ENCODE measurements around the gene RSRC1.
"Not testable (repeated sequence)": the region's sequence is repeated elsewhere in the genome, so short reads cannot be mapped to it uniquely, and the experiment has no call there.

RSRC1 gene

GRCh38 chr3:158509891-158510290 is 400.0 kb downstream of the RSRC1 start:
- no peak for DNase-seq
- peaks cover 4 to 7% of the 10 kb centered on the region in 2 donors for H3K9me3 Mint-ChIP-seq
- no peak overlapping the region for H3K4me3 Mint-ChIP-seq
- H3K27ac Mint-ChIP-seq: no peak overlapping the region
- H3K36me3 Mint-ChIP-seq (ENCODE audit: insufficient read depth): no peaks in the 10 kb centered on the region
- no peaks in the 10 kb centered on the region for H3K27me3 Mint-ChIP-seq
- no peak for ATAC-seq (replicated peaks)
- peaks cover 0 to 7% of the 10 kb centered on the region in 2 donors for H3K4me1 Mint-ChIP-seq (ENCODE audit: low read depth in 2 of 2)

GRCh38 chr3:158516729-158517128 is 406.8 kb downstream of the RSRC1 start:
- H3K4me1 Mint-ChIP-seq (ENCODE audit: low read depth in 2 of 2); ATAC-seq (replicated peaks); H3K4me3 Mint-ChIP-seq: not testable (repeated sequence)

DNA sequence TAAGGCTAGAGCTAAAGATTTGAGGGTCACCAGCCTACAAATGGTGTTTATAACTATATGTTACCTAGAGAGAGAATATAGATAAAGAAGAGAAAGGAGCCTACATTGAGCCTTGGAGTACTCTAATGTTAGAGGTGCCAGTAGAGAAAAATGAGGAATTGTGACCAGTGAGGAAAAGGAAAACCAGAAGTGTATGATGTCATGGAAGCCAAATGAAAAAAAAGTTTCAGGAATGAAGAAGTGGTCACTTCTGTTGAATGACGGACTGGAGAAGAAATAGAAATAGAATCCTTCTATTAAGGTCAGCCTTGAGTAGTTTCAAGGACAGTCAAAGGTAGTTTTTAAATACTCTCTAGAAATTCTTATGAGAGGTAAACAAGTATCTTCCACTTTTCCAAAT is 409.9 kb downstream of the RSRC1 start:
- Mint-ChIP-seq H3K27ac (no peak overlapping the region), H3K4me1 (ENCODE audit: low read depth in 2 of 2) (no peaks in the 10 kb centered on the region), H3K4me3 (no peak overlapping the region), H3K36me3 (ENCODE audit: insufficient read depth) (no peaks in the 10 kb centered on the region), H3K27me3 (no peaks in the 10 kb centered on the region), H3K9me3 (no peaks in the 10 kb centered on the region)
- no peak for ATAC-seq (replicated peaks)
- DNase-seq: no peak

More at GRCh38 chr3:158516729-158517128, 406.8 kb downstream of the RSRC1 start:
- H3K36me3 Mint-ChIP-seq (ENCODE audit: insufficient read depth); H3K9me3 Mint-ChIP-seq; H3K27me3 Mint-ChIP-seq; H3K27ac Mint-ChIP-seq; DNase-seq: not testable (repeated sequence)

- DNase-seq: no peak
- no peak overlapping the region for H3K27ac Mint-ChIP-seq
- H3K4me1 Mint-ChIP-seq (ENCODE audit: low read depth in 2 of 2): no peaks in the 10 kb centered on the region
Observed at GRCh38 chr3:158520433-158520832, 410.5 kb downstream of the RSRC1 start.

DNA sequence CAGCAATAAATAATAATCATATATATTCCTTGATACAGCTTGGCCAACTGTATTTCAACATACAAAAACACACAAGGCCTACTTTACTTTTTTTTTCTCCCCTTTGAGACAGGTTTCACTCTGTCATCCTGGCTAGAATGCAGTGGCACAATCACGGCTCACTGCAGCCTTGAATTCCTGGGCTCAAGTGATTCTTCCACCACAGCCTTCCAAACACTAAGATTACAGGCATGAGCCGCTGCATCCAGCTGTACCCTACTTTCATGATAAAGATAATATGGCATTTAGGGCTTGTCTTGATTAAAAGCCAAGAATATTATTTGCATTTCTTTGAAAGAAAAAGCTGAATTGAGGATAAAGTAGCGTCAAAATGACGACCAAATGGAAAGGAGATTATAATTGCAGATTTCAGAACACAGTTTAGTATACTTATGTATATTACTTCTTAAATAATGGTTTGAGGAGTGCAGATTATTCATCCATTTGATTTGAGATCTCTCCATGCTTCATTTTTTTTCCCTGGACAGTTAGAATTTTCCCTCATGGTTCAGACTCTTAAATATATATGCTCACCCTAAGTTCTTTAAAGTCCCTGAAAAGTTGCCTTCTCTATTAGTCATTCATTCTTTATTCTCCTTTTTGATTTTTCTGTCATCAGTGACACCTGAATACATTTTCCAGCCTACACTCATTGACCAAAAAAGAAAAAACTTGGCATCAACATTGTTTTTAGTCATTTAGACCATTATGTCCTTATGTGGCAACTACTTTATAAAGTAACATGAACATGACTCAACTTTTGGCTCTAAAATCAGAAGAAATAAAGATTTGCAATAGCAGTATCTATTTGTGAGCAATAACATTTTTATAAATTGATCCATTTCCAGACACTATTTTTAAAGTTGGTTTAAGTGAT is 412.6 kb downstream of the RSRC1 start:
- Mint-ChIP-seq H3K9me3 (no peaks in the 10 kb centered on the region), H3K4me3 (no peak overlapping the region), H3K36me3 (ENCODE audit: insufficient read depth) (no peaks in the 10 kb centered on the region), H3K4me1 (ENCODE audit: low read depth in 2 of 2) (no peaks in the 10 kb centered on the region), H3K27me3 (no peaks in the 10 kb centered on the region), H3K27ac (no peak overlapping the region)
- ATAC-seq (replicated peaks): no peak
- no peak for DNase-seq

More at GRCh38 chr3:158520433-158520832, 410.5 kb downstream of the RSRC1 start:
- Mint-ChIP-seq H3K4me3 (no peak overlapping the region), H3K9me3 (no peaks in the 10 kb centered on the region), H3K36me3 (ENCODE audit: insufficient read depth) (no peaks in the 10 kb centered on the region), H3K27me3 (no peaks in the 10 kb centered on the region)
- ATAC-seq (replicated peaks): no peak

DNA sequence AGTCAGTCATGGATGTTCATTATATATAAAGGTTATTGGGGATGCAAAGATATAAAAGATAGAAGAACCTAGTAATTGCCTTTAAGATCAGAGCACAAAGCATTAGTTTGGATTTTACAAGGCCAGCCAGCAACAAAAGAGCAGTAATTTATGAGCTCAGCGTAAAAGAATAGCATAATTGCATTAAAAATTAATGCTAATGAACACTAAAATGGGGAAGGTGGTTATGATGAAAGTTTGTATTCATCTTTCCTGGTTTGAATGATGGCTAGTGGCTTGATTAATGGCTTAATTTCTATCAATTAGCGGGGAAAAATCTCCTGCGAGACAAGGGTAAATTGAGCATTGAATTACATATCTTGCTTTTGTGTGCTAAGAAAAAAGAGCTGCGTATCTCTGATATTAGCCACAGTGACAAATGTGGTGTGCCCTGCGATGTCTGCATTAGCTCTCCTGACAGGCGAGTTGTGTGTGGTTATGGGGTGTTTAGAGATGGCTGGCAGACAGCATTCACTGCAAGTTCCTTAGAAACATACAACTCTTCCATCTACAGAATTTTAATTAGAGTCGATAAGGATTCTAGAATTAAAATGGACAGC is 418.3 kb downstream of the RSRC1 start:
- H3K27me3 Mint-ChIP-seq: no peaks in the 10 kb centered on the region
- H3K27ac Mint-ChIP-seq: no peak overlapping the region
- no peak for ATAC-seq (replicated peaks)
- no peaks in the 10 kb centered on the region for H3K36me3 Mint-ChIP-seq (ENCODE audit: insufficient read depth)
- DNase-seq: no peak
- H3K9me3 Mint-ChIP-seq: no peaks in the 10 kb centered on the region
- H3K4me1 Mint-ChIP-seq (ENCODE audit: low read depth in 2 of 2): peaks cover 0 to 1% of the 10 kb centered on the region in 2 donors
- H3K4me3 Mint-ChIP-seq: no peak overlapping the region

GRCh38 chr3:158531334-158531733 is 421.4 kb downstream of the RSRC1 start:
- H3K9me3 Mint-ChIP-seq: no peaks in the 10 kb centered on the region
- no peak overlapping the region for H3K4me3 Mint-ChIP-seq
- H3K27me3 Mint-ChIP-seq: no peaks in the 10 kb centered on the region
- no peak for DNase-seq
- H3K36me3 Mint-ChIP-seq (ENCODE audit: insufficient read depth): no peaks in the 10 kb centered on the region
- peaks cover 0 to 1% of the 10 kb centered on the region in 2 donors for H3K4me1 Mint-ChIP-seq (ENCODE audit: low read depth in 2 of 2)
- H3K27ac Mint-ChIP-seq: peak overlapping the region in 1 of 2 donors; percentile 18
- no peak for ATAC-seq (replicated peaks)

DNA sequence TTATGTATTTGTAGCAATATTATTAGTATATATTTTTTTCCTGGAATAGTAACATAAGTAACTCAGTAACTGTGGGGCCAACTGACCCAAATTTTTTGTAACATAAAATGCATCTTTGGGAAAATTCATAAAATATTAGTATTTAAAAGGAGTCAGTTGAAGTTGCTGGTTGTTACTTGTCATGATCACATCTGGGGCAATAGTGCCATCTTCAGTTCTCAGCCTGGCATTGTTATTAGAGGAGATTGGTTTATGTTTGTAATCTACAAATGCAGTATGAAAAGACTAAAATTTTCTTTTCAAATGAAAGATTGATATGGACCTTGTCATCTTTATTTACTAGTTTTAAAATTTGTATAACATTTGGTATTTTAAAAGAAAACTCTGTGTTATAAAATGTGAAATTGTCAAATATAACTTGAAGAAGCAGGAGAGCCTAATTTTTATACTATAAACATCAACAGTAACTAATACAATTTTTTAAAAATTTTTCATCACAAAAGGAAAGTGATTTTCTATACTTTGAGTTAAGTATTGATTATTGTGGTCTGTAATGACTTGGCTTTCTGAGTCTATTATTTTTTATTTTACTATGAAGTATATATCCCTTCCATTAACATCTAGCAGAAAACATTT is 422.3 kb downstream of the RSRC1 start:
- ATAC-seq (replicated peaks) (no peak), DNase-seq (no peak)
- Mint-ChIP-seq H3K4me3 (no peak overlapping the region), H3K27ac (no peak overlapping the region), H3K36me3 (ENCODE audit: insufficient read depth) (no peaks in the 10 kb centered on the region), H3K9me3 (no peaks in the 10 kb centered on the region), H3K4me1 (ENCODE audit: low read depth in 2 of 2) (peaks cover 0 to 1% of the 10 kb centered on the region in 2 donors), H3K27me3 (no peaks in the 10 kb centered on the region)

GRCh38 chr3:158535918-158536317 is 426.0 kb downstream of the RSRC1 start:
- no peak for DNase-seq
- Mint-ChIP-seq H3K36me3 (ENCODE audit: insufficient read depth) (no peaks in the 10 kb centered on the region), H3K27me3 (no peaks in the 10 kb centered on the region), H3K27ac (peak overlapping the region in 1 of 2 donors; percentile 29), H3K4me1 (ENCODE audit: low read depth in 2 of 2) (peaks cover 0 to 1% of the 10 kb centered on the region in 2 donors), H3K9me3 (no peaks in the 10 kb centered on the region), H3K4me3 (no peak overlapping the region)
- no peak for ATAC-seq (replicated peaks)

DNA sequence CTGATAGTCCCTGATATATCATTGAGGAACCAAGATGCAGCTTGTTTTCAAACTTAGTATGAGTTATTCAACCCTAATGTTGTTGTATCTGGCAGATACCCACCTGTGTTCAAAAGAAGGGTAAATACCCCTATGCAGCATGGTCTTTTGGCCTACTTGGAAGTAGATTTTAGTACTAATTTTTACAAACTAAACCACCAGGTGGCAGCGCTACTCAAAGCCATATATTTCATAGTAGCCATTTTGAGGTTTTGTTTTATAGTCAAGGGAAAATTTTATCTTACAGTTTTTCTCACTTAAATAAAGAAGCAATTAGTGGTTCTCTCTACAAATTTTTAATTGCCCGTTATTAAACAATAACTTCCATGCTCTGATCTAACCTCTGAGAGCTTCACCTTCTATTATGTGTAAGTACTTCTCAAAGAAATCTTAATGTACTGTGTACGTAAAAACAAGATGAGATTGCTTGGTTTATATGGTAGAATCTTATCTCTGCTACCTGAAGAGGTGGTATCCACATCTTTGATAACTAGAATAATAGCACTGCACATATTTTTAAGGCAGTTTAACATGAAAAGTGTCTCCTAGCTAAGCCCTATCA is 429.6 kb downstream of the RSRC1 start:
- ATAC-seq (replicated peaks): peak; percentile 55
- Mint-ChIP-seq H3K9me3 (no peaks in the 10 kb centered on the region), H3K27ac (no peak overlapping the region), H3K4me3 (no peak overlapping the region), H3K4me1 (ENCODE audit: low read depth in 2 of 2) (no peaks in the 10 kb centered on the region), H3K36me3 (ENCODE audit: insufficient read depth) (peaks cover 5% of the 10 kb centered on the region), H3K27me3 (no peaks in the 10 kb centered on the region)
- DNase-seq: peak; percentile 27 to 42 (median 30)

GRCh38 chr3:158540066-158540465 is 430.2 kb downstream of the RSRC1 start:
- Mint-ChIP-seq H3K27ac (no peak overlapping the region), H3K4me1 (ENCODE audit: low read depth in 2 of 2) (no peaks in the 10 kb centered on the region), H3K27me3 (no peaks in the 10 kb centered on the region), H3K4me3 (no peak overlapping the region), H3K9me3 (no peaks in the 10 kb centered on the region), H3K36me3 (ENCODE audit: insufficient read depth) (peaks cover 5% of the 10 kb centered on the region)
- ATAC-seq (replicated peaks) (no peak), DNase-seq (no peak)

DNA sequence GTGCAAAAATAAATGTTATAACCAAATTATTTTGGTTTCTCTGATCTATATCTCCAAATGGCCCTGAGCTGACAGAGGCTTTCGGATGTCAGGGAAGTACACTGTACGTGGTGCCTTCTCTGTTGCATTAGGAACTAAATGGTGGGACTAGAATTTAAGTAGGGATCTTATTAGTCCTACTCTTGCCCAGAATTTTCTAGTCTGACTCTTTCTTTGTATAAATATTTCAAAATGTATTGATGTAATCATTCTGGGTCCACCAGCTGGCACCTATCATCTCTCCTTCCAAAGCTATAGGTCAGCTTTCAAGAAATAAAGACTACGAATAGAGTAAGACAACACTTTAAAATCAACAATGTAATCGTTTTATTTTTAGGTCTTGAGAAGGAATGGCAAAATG is 438.8 kb downstream of the RSRC1 start:
- no peak for DNase-seq
- no peaks in the 10 kb centered on the region for H3K27me3 Mint-ChIP-seq
- H3K4me3 Mint-ChIP-seq: no peak overlapping the region
- H3K9me3 Mint-ChIP-seq: no peaks in the 10 kb centered on the region
- no peak for ATAC-seq (replicated peaks)
- H3K4me1 Mint-ChIP-seq (ENCODE audit: low read depth in 2 of 2): no peaks in the 10 kb centered on the region
- no peak overlapping the region for H3K27ac Mint-ChIP-seq
- peaks cover 8% of the 10 kb centered on the region for H3K36me3 Mint-ChIP-seq (ENCODE audit: insufficient read depth)

DNA sequence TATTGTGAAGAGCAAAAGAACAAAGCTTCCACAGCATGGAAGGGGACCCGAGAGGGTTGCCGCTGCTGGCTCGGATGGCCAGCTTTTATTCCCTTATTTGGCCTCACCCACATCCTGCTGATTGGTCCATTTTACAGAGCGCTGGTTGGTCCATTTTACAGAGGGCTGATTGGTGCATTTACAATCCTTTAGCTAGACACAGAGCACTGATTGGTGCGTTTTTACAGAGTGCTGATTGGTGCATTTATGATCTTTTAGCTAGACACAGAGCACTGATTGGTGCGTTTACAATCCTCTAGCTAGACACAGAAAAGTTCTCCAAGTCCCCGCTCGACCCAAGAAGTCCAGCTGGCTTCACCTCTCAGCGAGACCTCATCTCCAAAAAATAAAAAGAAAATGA is 440.0 kb downstream of the RSRC1 start:
- H3K4me1 Mint-ChIP-seq (ENCODE audit: low read depth in 2 of 2); H3K27me3 Mint-ChIP-seq; ATAC-seq (replicated peaks); DNase-seq; H3K27ac Mint-ChIP-seq; H3K36me3 Mint-ChIP-seq (ENCODE audit: insufficient read depth); H3K4me3 Mint-ChIP-seq; H3K9me3 Mint-ChIP-seq: not testable (repeated sequence)

Data from effector memory CD8-positive, alpha-beta T cell (primary cell).